ENCODE data around the gene GLT6D1. TPM values are rescaled to one million over a fixed set of nuclear protein-coding genes. Genes with fewer than 3 reads are reported as not detected.
"Not testable (repeated sequence)": the region's sequence is repeated elsewhere in the genome, so short reads cannot be mapped to it uniquely, and the experiment has no call there.

Gene GLT6D1
- total RNA-seq, 1 donor from 2014 or later: not detected

GRCh38 chr9:135648494-135649410, 9.4 kb upstream of the GLT6D1 start:
- no peak overlapping the region for H3K4me3 ChIP-seq (ENCODE audit: low read depth, low read length)
- H3K27me3 ChIP-seq (ENCODE audit: control insufficient read depth, insufficient read depth, low read length): no peaks in the 10 kb centered on the region
- no peak for TF ChIP-seq CTCF (IDR thresholded peaks at IDR 0.05; ENCODE audit: insufficient read depth, low read length, poor library complexity, severe bottlenecking)
- H3K36me3 ChIP-seq (ENCODE audit: control insufficient read depth, insufficient read depth, low read length): no peaks in the 10 kb centered on the region
- DNase-seq (ENCODE audit: low read depth): no peak

GRCh38 chr9:135647884-135648283, 8.5 kb upstream of the GLT6D1 start:
- Histone ChIP-seq H3K27me3 (ENCODE audit: control insufficient read depth, insufficient read depth, low read length) (no peaks in the 10 kb centered on the region), H3K4me3 (ENCODE audit: low read depth, low read length) (no peak overlapping the region), H3K36me3 (ENCODE audit: control insufficient read depth, insufficient read depth, low read length) (no peaks in the 10 kb centered on the region)
- TF ChIP-seq CTCF (IDR thresholded peaks at IDR 0.05; ENCODE audit: insufficient read depth, low read length, poor library complexity, severe bottlenecking): no peak
- no peak for DNase-seq (ENCODE audit: low read depth)

- no peak for DNase-seq (ENCODE audit: low read depth)
- no peaks in the 10 kb centered on the region for H3K27me3 ChIP-seq (ENCODE audit: control insufficient read depth, insufficient read depth, low read length)
- H3K4me3 ChIP-seq (ENCODE audit: low read depth, low read length): no peak overlapping the region
- H3K36me3 ChIP-seq (ENCODE audit: control insufficient read depth, insufficient read depth, low read length): no peaks in the 10 kb centered on the region
- no peak for TF ChIP-seq CTCF (IDR thresholded peaks at IDR 0.05; ENCODE audit: insufficient read depth, low read length, poor library complexity, severe bottlenecking)
These were observed 5.4 kb upstream of the GLT6D1 start for GRCh38 chr9:135644631-135645218.

GRCh38 chr9:135641745-135642144, 2.4 kb upstream of the GLT6D1 start:
- DNase-seq (ENCODE audit: low read depth): no peak
- H3K27me3 ChIP-seq (ENCODE audit: control insufficient read depth, insufficient read depth, low read length): no peaks in the 10 kb centered on the region
- no peaks in the 10 kb centered on the region for H3K36me3 ChIP-seq (ENCODE audit: control insufficient read depth, insufficient read depth, low read length)
- no peak overlapping the region for H3K4me3 ChIP-seq (ENCODE audit: low read depth, low read length)
- no peak for TF ChIP-seq CTCF (IDR thresholded peaks at IDR 0.05; ENCODE audit: insufficient read depth, low read length, poor library complexity, severe bottlenecking)

- TF ChIP-seq CTCF (IDR thresholded peaks at IDR 0.05; ENCODE audit: insufficient read depth, low read length, poor library complexity, severe bottlenecking): no peak
- H3K36me3 ChIP-seq (ENCODE audit: control insufficient read depth, insufficient read depth, low read length): no peaks in the 10 kb centered on the region
- no peak for DNase-seq (ENCODE audit: low read depth)
- H3K4me3 ChIP-seq (ENCODE audit: low read depth, low read length): no peak overlapping the region
- H3K27me3 ChIP-seq (ENCODE audit: control insufficient read depth, insufficient read depth, low read length): no peaks in the 10 kb centered on the region
These were observed 1.7 kb upstream of the GLT6D1 start for GRCh38 chr9:135641047-135641446.

GRCh38 chr9:135636930-135637530, 2.3 kb downstream of the GLT6D1 start:
- not testable (repeated sequence) for H3K36me3 ChIP-seq (ENCODE audit: control insufficient read depth, insufficient read depth, low read length); DNase-seq (ENCODE audit: low read depth); H3K27me3 ChIP-seq (ENCODE audit: control insufficient read depth, insufficient read depth, low read length); H3K4me3 ChIP-seq (ENCODE audit: low read depth, low read length)

All from kidney epithelial cell (primary cell).